T-cell (primary cell): ENCODE measurements around the gene KBTBD7. TPM values are rescaled to one million over a fixed set of nuclear protein-coding genes. Genes with fewer than 3 reads are reported as not detected.

ENCODE experiments used
- ATAC-seq, 4 experiments: fragments of 200-7000 bp in 3 of 4; fragments of 150-1000 bp in 1 of 4; cut with Tn5 transposase; replicated peaks in 1 of 4; 1 replicate in 3 of 4; 2 replicates in 1 of 4; pipeline ENCODE4 v1.10.0; 2021; ENCODE audit warnings: moderate library complexity in 3 of 4, mild to moderate bottlenecking in 2 of 4, moderate number of reproducible peaks in 1 of 4
- CTCF ChIA-PET, 2 donors: fragments of 300-600 bp; sonication (Branson Sonifier 250); formaldehyde crosslinking; loops; one replicate each; lab custom pipeline; 2022; ENCODE audit warnings: antibody characterized with exemption in 2 of 2; lab: Charles Lee
- POLR2A ChIA-PET, 2 donors: fragments of 300-600 bp; sonication (Branson Sonifier 250); formaldehyde crosslinking; loops; one replicate each; lab custom pipeline; 2022; ENCODE audit warnings: antibody characterized with exemption in 2 of 2; lab: Charles Lee
- DNase-seq, 35 experiments: peaks; one replicate each; pipeline versions ENCODE4 v3.0.0 to v3.0.0-alpha.2; 2013 to 2023
- H3K27ac ChIP-seq: one replicate; pipeline ENCODE4 v1.5.1; 2013; ENCODE audit warnings: low read length
- H3K27me3 ChIP-seq, 2 experiments: replicated peaks in 1 of 2; 1 replicate in 1 of 2; 2 replicates in 1 of 2; pipeline versions ENCODE4 v1.6.1 to v1.7.0; 2013; ENCODE audit warnings: low read length in 1 of 2, mixed read lengths in 1 of 2; ENCODE audit not compliant: control insufficient read depth in 2 of 2, insufficient read depth in 2 of 2; ENCODE audit errors: extremely low read depth in 1 of 2
- H3K36me3 ChIP-seq, 2 donors: 1 replicate in 1 of 2; 2 replicates in 1 of 2; pipeline versions ENCODE4 v1.6.1 to v1.7.0; 2013; ENCODE audit warnings: low read length in 1 of 2; ENCODE audit not compliant: control insufficient read depth in 2 of 2, insufficient read depth in 1 of 2; ENCODE audit errors: extremely low read depth in 1 of 2
- H3K4me1 ChIP-seq, 2 experiments: 1 replicate in 1 of 2; 2 replicates in 1 of 2; pipeline versions ENCODE4 v1.6.1 to v1.7.0; 2013; ENCODE audit warnings: low read length in 2 of 2, mixed read lengths in 1 of 2; ENCODE audit not compliant: insufficient read depth in 2 of 2, control insufficient read depth in 1 of 2; ENCODE audit errors: extremely low read depth in 1 of 2
- H3K4me3 ChIP-seq, 2 donors: 1 replicate in 1 of 2; 2 replicates in 1 of 2; pipeline versions ENCODE4 v1.5.1 to v1.7.0; 2013; ENCODE audit warnings: mild to moderate bottlenecking in 2 of 2, low read length in 1 of 2, moderate library complexity in 1 of 2; ENCODE audit not compliant: control insufficient read depth in 1 of 2; ENCODE audit errors: extremely low read depth in 1 of 2
- H3K9me3 ChIP-seq: 2 replicates; pipeline ENCODE4 v1.7.0; 2013
- H3K27ac Mint-ChIP-seq, 2 donors: one replicate each; pipeline ENCODE4 v1.8.0; 2020 to 2021; ENCODE audit warnings: mild to moderate bottlenecking in 2 of 2, mixed read lengths in 2 of 2
- H3K27me3 Mint-ChIP-seq, 2 donors: one replicate each; pipeline ENCODE4 v1.8.0; 2021 to 2022; ENCODE audit warnings: mixed read lengths in 2 of 2
- H3K36me3 Mint-ChIP-seq: one replicate; pipeline ENCODE4 v1.8.0; 2021; ENCODE audit warnings: mixed read lengths
- H3K4me1 Mint-ChIP-seq, 3 donors: one replicate each; pipeline ENCODE4 v1.8.0; 2020 to 2022; ENCODE audit warnings: mixed read lengths in 3 of 3, mild to moderate bottlenecking in 1 of 3
- H3K4me3 Mint-ChIP-seq, 3 donors: one replicate each; pipeline ENCODE4 v1.8.0; 2020 to 2022; ENCODE audit warnings: mild to moderate bottlenecking in 3 of 3, mixed read lengths in 3 of 3, moderate library complexity in 3 of 3
- H3K9me3 Mint-ChIP-seq, 3 donors: one replicate each; pipeline ENCODE4 v1.8.0; 2020 to 2022; ENCODE audit warnings: mixed read lengths in 3 of 3
- WGBS: methylation state at CpG from one replicate; pipeline ENCODE4 v1.1.5; 2013; ENCODE audit warnings: missing lambda C conversion rate; ENCODE audit not compliant: insufficient coverage; 5-methylcytosine and 5-hydroxymethylcytosine counted together
- total RNA-seq, 35 experiments: library from RNA in 6 of 35; stranded (reverse) in 6 of 35; fragments of 120-200 nt in 1 of 35; gene quantifications; one replicate each; pipeline versions ENCODE4 v1.2.1 to v1.2.4 and lab custom pipeline; 2013 to 2026

Gene KBTBD7
- total RNA-seq, 5 donors from 2014 or later (not counting 1 experiment from before 2014, with no cell fraction given): 2.6 to 10.9 (median 9.3) TPM

GRCh38 chr13:41231025-41231677 is 36.8 kb upstream of the KBTBD7 start:
- Histone ChIP-seq H3K27ac (no peak overlapping the region), H3K36me3 (peaks cover 0 to 17% of the 10 kb centered on the region in 2 donors), H3K27me3 (no peaks in the 10 kb centered on the region), H3K4me1 (peaks cover 0 to 3% of the 10 kb centered on the region in 2 experiments), H3K4me3 (no peak overlapping the region), H3K9me3 (no peaks in the 10 kb centered on the region)
- ATAC-seq (no peak), DNase-seq (no peak)
- CTCF ChIA-PET: no interaction called here
- no peaks in the 10 kb centered on the region for H3K27me3 Mint-ChIP-seq
- WGBS: no CpG with 5 or more reads among the region's 2 CpGs
- peaks cover 52% of the 10 kb centered on the region for H3K36me3 Mint-ChIP-seq
- no peaks in the 10 kb centered on the region for H3K9me3 Mint-ChIP-seq
- POLR2A ChIA-PET: interaction anchor here (0.5 to 1.0 kb wide), 3 partner anchors 19 to 334 kb away, joined by 3 to 6 read pairs (median 3); no protein-coding TSS in a partner anchor
- peaks cover 2 to 15% (median 10%) of the 10 kb centered on the region in 3 donors for H3K4me1 Mint-ChIP-seq
- peak overlapping the region in 1 of 2 donors; percentile 16 for H3K27ac Mint-ChIP-seq
- no peak overlapping the region for H3K4me3 Mint-ChIP-seq

GRCh38 chr13:41229356-41229755 is 35.0 kb upstream of the KBTBD7 start:
- CTCF ChIA-PET: interaction anchor here in 1 of 2 donors (0.7 kb wide), 1 partner anchor 176 kb away, joined by 3 read pairs; no protein-coding TSS in a partner anchor
- no peak overlapping the region for H3K4me3 ChIP-seq
- POLR2A ChIA-PET: no interaction called here
- ATAC-seq (no peak), DNase-seq (no peak)
- Mint-ChIP-seq H3K36me3 (peaks cover 45% of the 10 kb centered on the region), H3K4me3 (no peak overlapping the region), H3K27me3 (no peaks in the 10 kb centered on the region), H3K4me1 (peaks cover 2 to 15% (median 10%) of the 10 kb centered on the region in 3 donors), H3K27ac (no peak overlapping the region), H3K9me3 (no peaks in the 10 kb centered on the region)
- H3K27me3 ChIP-seq: no peaks in the 10 kb centered on the region
- no peak overlapping the region for H3K27ac ChIP-seq
- no peaks in the 10 kb centered on the region for H3K9me3 ChIP-seq
- H3K36me3 ChIP-seq: peaks cover 0 to 18% of the 10 kb centered on the region in 2 donors
- peaks cover 0 to 3% of the 10 kb centered on the region in 2 experiments for H3K4me1 ChIP-seq

GRCh38 chr13:41224113-41225110 is 30.0 kb upstream of the KBTBD7 start:
- peaks cover 33% of the 10 kb centered on the region for H3K36me3 Mint-ChIP-seq
- Histone ChIP-seq H3K36me3 (peaks cover 0 to 11% of the 10 kb centered on the region in 2 donors), H3K27me3 (no peaks in the 10 kb centered on the region), H3K27ac (no peak overlapping the region), H3K4me1 (no peaks in the 10 kb centered on the region), H3K4me3 (no peak overlapping the region), H3K9me3 (no peaks in the 10 kb centered on the region)
- no peak for ATAC-seq
- no peak overlapping the region for H3K27ac Mint-ChIP-seq
- DNase-seq: no peak
- H3K27me3 Mint-ChIP-seq: no peaks in the 10 kb centered on the region
- H3K4me3 Mint-ChIP-seq: no peak overlapping the region
- WGBS: 69% methylated on average over 3 of the region's 7 CpGs
- ChIA-PET POLR2A (no interaction called here), CTCF (no interaction called here)
- H3K4me1 Mint-ChIP-seq: no peaks in the 10 kb centered on the region
- no peaks in the 10 kb centered on the region for H3K9me3 Mint-ChIP-seq

- Histone ChIP-seq H3K27me3 (no peaks in the 10 kb centered on the region), H3K36me3 (peaks cover 0 to 9% of the 10 kb centered on the region in 2 donors), H3K27ac (no peak overlapping the region), H3K9me3 (no peaks in the 10 kb centered on the region), H3K4me3 (no peak overlapping the region), H3K4me1 (no peaks in the 10 kb centered on the region)
- ChIA-PET CTCF (interaction anchor here (0.6 to 1.4 kb wide), 5 partner anchors 20 to 168 kb away, joined by 3 to 6 read pairs (median 3); no protein-coding TSS in a partner anchor), POLR2A (interaction anchor here in 1 of 2 donors (0.5 kb wide), 1 partner anchor 1132 kb away, joined by 5 read pairs; no protein-coding TSS in a partner anchor)
- no peaks in the 10 kb centered on the region for H3K4me1 Mint-ChIP-seq
- 71% methylated on average over 4 of the region's 6 CpGs for WGBS
- H3K36me3 Mint-ChIP-seq: peaks cover 27% of the 10 kb centered on the region
- H3K27me3 Mint-ChIP-seq: no peaks in the 10 kb centered on the region
- no peak overlapping the region for H3K4me3 Mint-ChIP-seq
- DNase-seq (peak in 32 of 35 experiments; percentile 6 to 74 (median 32)), ATAC-seq (peak; percentile 66 to 84 (median 80))
- H3K27ac Mint-ChIP-seq: no peak overlapping the region
- no peaks in the 10 kb centered on the region for H3K9me3 Mint-ChIP-seq
These were observed 28.0 kb upstream of the KBTBD7 start for GRCh38 chr13:41222259-41222852.

GRCh38 chr13:41220401-41220800 is 26.0 kb upstream of the KBTBD7 start:
- CTCF ChIA-PET: interaction anchor here in 1 of 2 donors (2.2 kb wide), 1 partner anchor 146 kb away, joined by 6 read pairs; no protein-coding TSS in a partner anchor
- no peak for DNase-seq
- POLR2A ChIA-PET: interaction anchor here (0.6 kb wide), 2 partner anchors 246 to 407 kb away, joined by 3 to 5 read pairs; no protein-coding TSS in a partner anchor
- H3K4me1 Mint-ChIP-seq: no peaks in the 10 kb centered on the region
- H3K27ac ChIP-seq: no peak overlapping the region
- H3K27me3 ChIP-seq: no peaks in the 10 kb centered on the region
- no peak overlapping the region for H3K4me3 Mint-ChIP-seq
- H3K36me3 Mint-ChIP-seq: peaks cover 22% of the 10 kb centered on the region
- H3K27ac Mint-ChIP-seq: no peak overlapping the region
- no peaks in the 10 kb centered on the region for H3K9me3 Mint-ChIP-seq
- 100% methylated on average over 1 of the region's 3 CpGs for WGBS
- no peak for ATAC-seq
- H3K4me3 ChIP-seq: no peak overlapping the region
- H3K4me1 ChIP-seq: no peaks in the 10 kb centered on the region
- no peaks in the 10 kb centered on the region for H3K9me3 ChIP-seq
- H3K27me3 Mint-ChIP-seq: no peaks in the 10 kb centered on the region
- peaks cover 0 to 5% of the 10 kb centered on the region in 2 donors for H3K36me3 ChIP-seq

- peaks cover 2 to 5% (median 3%) of the 10 kb centered on the region in 3 donors for H3K9me3 Mint-ChIP-seq
- ATAC-seq (no peak), DNase-seq (no peak)
- H3K27ac Mint-ChIP-seq: no peak overlapping the region
- Histone ChIP-seq H3K27ac (no peak overlapping the region), H3K36me3 (no peaks in the 10 kb centered on the region), H3K4me1 (no peaks in the 10 kb centered on the region), H3K27me3 (no peaks in the 10 kb centered on the region), H3K9me3 (no peaks in the 10 kb centered on the region), H3K4me3 (no peak overlapping the region)
- H3K36me3 Mint-ChIP-seq: peaks cover 27% of the 10 kb centered on the region
- ChIA-PET CTCF (interaction anchor here (0.6 to 0.7 kb wide), 4 partner anchors 161 to 947 kb away, joined by 5 to 6 read pairs (median 5); no protein-coding TSS in a partner anchor), POLR2A (no interaction called here)
- H3K27me3 Mint-ChIP-seq: no peaks in the 10 kb centered on the region
- H3K4me3 Mint-ChIP-seq: no peak overlapping the region
- H3K4me1 Mint-ChIP-seq: no peaks in the 10 kb centered on the region
These were observed 21.8 kb upstream of the KBTBD7 start for GRCh38 chr13:41216160-41216559.
